ENCODE measurements around the gene TADA2A. TPM values are rescaled to one million over a fixed set of nuclear protein-coding genes. Genes with fewer than 3 reads are reported as not detected.
"Not testable (repeated sequence)": the region's sequence is repeated elsewhere in the genome, so short reads cannot be mapped to it uniquely, and the experiment has no call there.

Gene TADA2A
- total and polyA plus RNA-seq, 5 experiments from 2014 or later: 6.9 to 32.4 (median 17.4) TPM

DNA sequence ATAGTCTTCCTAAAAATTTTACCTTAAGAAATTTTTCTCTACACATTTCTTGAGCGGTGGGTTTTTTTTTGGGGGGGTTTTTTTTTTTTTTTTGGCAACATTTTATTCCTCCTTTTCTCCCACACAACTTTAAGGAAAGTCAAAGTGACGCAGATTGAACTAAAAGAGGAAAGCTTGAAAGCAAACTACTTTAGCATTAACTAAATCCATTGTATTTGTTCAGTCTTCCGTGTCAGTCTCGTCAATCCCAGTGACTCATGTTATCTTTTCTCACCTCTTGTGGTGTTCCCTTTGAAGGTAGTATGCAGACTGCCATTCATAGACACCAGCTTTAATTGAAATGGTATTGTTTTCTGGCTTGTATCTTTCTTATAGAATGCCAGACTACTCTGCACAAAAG lies 39.3 kb downstream of the TADA2A start:
- no peak overlapping the region for H3K4me3 Mint-ChIP-seq
- POLR2A ChIA-PET: interaction anchor here (0.7 kb wide), 1 partner anchor 219 kb away, joined by 4 read pairs; no protein-coding TSS in a partner anchor
- ATAC-seq: no peak
- H3K27ac Mint-ChIP-seq: no peak overlapping the region
- DNase-seq: no peak
- H3K27me3 Mint-ChIP-seq: no peaks in the 10 kb centered on the region
- H3K4me1 Mint-ChIP-seq: peaks cover 0 to 2% (median 0%) of the 10 kb centered on the region in 4 donors
- H3K36me3 Mint-ChIP-seq: peaks cover 4 to 93% (median 36%) of the 10 kb centered on the region in 3 donors
- no peaks in the 10 kb centered on the region for H3K9me3 Mint-ChIP-seq

DNA sequence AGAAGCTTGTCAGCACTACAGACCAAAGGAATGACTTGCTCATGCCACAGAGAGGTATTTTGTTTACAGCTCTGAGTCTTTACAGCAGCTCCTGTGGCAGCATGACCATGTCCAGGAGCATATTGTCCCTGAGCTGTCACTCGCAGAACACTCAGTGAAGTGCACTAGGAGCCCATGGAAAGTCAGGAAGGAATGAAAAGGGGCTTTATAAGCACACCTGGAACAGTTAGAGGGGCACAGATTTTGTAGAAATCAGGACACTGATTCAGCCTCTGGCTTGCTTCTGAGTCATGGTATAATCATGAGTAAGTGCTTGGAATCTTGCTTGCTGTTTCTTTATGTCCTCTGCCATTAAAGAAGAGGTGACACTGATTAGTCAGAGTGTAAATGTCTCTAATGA lies 41.0 kb downstream of the TADA2A start:
- peaks cover 0 to 2% (median 0%) of the 10 kb centered on the region in 4 donors for H3K4me1 Mint-ChIP-seq
- H3K27ac Mint-ChIP-seq: peak overlapping the region in 1 of 10 donors; percentile 88
- H3K4me3 Mint-ChIP-seq: no peak overlapping the region
- POLR2A ChIA-PET: no interaction called here
- no peaks in the 10 kb centered on the region for H3K27me3 Mint-ChIP-seq
- ATAC-seq (no peak), DNase-seq (no peak)
- no peaks in the 10 kb centered on the region for H3K9me3 Mint-ChIP-seq
- peaks cover 2 to 88% (median 27%) of the 10 kb centered on the region in 3 donors for H3K36me3 Mint-ChIP-seq

- Mint-ChIP-seq H3K4me1 (no peaks in the 10 kb centered on the region), H3K27me3 (no peaks in the 10 kb centered on the region), H3K36me3 (peaks cover 0 to 72% (median 25%) of the 10 kb centered on the region in 3 donors), H3K4me3 (no peak overlapping the region), H3K27ac (no peak overlapping the region), H3K9me3 (no peaks in the 10 kb centered on the region)
- POLR2A ChIA-PET: no interaction called here
- DNase-seq: no peak
- ATAC-seq: no peak
Observed at GRCh38 chr17:37450112-37450511, 43.4 kb downstream of the TADA2A start.

- POLR2A ChIA-PET, H3K27me3 Mint-ChIP-seq, H3K4me3 Mint-ChIP-seq: not testable (repeated sequence)
Observed at GRCh38 chr17:37457801-37458200, 51.1 kb downstream of the TADA2A start.

DNA sequence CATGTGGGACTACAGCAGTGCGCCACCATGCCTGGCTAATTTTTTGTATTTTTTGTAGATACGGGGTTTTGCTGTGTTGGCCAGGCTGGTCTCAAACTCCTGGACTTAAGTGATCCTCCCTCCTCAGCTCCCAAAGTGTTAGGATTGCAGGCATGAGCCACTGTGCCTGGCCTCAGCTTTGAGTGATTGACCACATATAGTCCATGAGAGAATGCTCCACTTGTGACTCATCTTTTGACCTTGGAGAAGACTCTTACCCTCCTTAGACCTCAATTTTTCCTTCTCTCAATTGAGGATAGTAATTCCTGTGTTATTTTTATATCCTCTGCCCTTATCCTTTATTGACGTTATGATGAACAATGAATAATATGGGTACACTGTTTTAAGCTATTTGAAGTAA lies 52.1 kb downstream of the TADA2A start:
- Mint-ChIP-seq H3K27ac (no peak overlapping the region), H3K9me3 (no peaks in the 10 kb centered on the region), H3K36me3 (peaks cover 0 to 44% (median 4%) of the 10 kb centered on the region in 3 donors), H3K4me1 (no peaks in the 10 kb centered on the region), H3K27me3 (no peaks in the 10 kb centered on the region), H3K4me3 (no peak overlapping the region)
- POLR2A ChIA-PET: no interaction called here
- DNase-seq (no peak), ATAC-seq (no peak)

More at GRCh38 chr17:37457801-37458200, 51.1 kb downstream of the TADA2A start:
- peaks cover 0 to 46% (median 5%) of the 10 kb centered on the region in 3 donors for H3K36me3 Mint-ChIP-seq
- H3K27ac Mint-ChIP-seq, ATAC-seq, H3K4me1 Mint-ChIP-seq, H3K9me3 Mint-ChIP-seq, DNase-seq: not testable (repeated sequence)

GRCh38 chr17:37461668-37462067 lies 55.0 kb downstream of the TADA2A start:
- POLR2A ChIA-PET: no interaction called here
- H3K9me3 Mint-ChIP-seq: no peaks in the 10 kb centered on the region
- H3K27me3 Mint-ChIP-seq: no peaks in the 10 kb centered on the region
- H3K36me3 Mint-ChIP-seq: peaks cover 0 to 63% (median 13%) of the 10 kb centered on the region in 3 donors
- DNase-seq (no peak), ATAC-seq (no peak)
- no peak overlapping the region for H3K27ac Mint-ChIP-seq
- peaks cover 0 to 4% (median 0%) of the 10 kb centered on the region in 4 donors for H3K4me1 Mint-ChIP-seq
- no peak overlapping the region for H3K4me3 Mint-ChIP-seq

GRCh38 chr17:37462492-37462891 lies 55.8 kb downstream of the TADA2A start:
- Mint-ChIP-seq H3K36me3 (peaks cover 0 to 71% (median 17%) of the 10 kb centered on the region in 3 donors), H3K27me3 (no peaks in the 10 kb centered on the region), H3K27ac (no peak overlapping the region), H3K9me3 (no peaks in the 10 kb centered on the region), H3K4me1 (peaks cover 0 to 5% (median 0%) of the 10 kb centered on the region in 4 donors), H3K4me3 (no peak overlapping the region)
- ATAC-seq (no peak), DNase-seq (no peak)
- POLR2A ChIA-PET: no interaction called here

- H3K4me3 Mint-ChIP-seq: no peak overlapping the region
- no peak for ATAC-seq
- POLR2A ChIA-PET: no interaction called here
- H3K9me3 Mint-ChIP-seq: no peaks in the 10 kb centered on the region
- H3K27ac Mint-ChIP-seq: no peak overlapping the region
- no peaks in the 10 kb centered on the region for H3K27me3 Mint-ChIP-seq
- H3K4me1 Mint-ChIP-seq: peaks cover 0 to 5% (median 0%) of the 10 kb centered on the region in 4 donors
- DNase-seq: no peak
- H3K36me3 Mint-ChIP-seq: peaks cover 0 to 73% (median 17%) of the 10 kb centered on the region in 3 donors
Observed at GRCh38 chr17:37463039-37463438, 56.4 kb downstream of the TADA2A start.

- H3K4me3 Mint-ChIP-seq: no peak overlapping the region
- H3K9me3 Mint-ChIP-seq: no peaks in the 10 kb centered on the region
- no peak for DNase-seq
- H3K4me1 Mint-ChIP-seq: peaks cover 0 to 5% (median under 1%) of the 10 kb centered on the region in 4 donors
- POLR2A ChIA-PET: no interaction called here
- no peak for ATAC-seq
- peaks cover 0 to 81% (median 21%) of the 10 kb centered on the region in 3 donors for H3K36me3 Mint-ChIP-seq
- H3K27me3 Mint-ChIP-seq: no peaks in the 10 kb centered on the region
- no peak overlapping the region for H3K27ac Mint-ChIP-seq
Observed at GRCh38 chr17:37465069-37465616, 58.5 kb downstream of the TADA2A start.

DNA sequence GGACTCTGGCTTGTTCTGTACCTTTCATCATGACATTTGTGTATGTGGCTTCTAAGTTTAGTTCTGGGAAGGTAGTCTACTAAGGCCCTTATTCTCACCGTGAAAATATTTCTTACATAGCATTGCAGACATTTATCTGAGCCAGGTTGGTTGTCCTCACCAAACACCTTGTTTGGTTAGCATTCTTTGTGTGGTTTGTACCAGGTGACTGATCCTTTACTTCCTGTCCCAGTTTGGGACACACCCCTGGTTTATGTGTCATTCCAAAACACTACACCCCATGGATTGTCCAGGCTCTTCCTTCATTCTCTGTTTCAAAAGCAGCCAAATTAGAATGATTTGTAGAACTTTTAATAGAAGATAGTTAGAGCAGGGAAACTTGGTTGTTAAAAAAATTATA lies 59.8 kb downstream of the TADA2A start:
- H3K36me3 Mint-ChIP-seq: peaks cover 7 to 82% (median 27%) of the 10 kb centered on the region in 3 donors
- DNase-seq (no peak), ATAC-seq (no peak)
- H3K27ac Mint-ChIP-seq: no peak overlapping the region
- H3K4me3 Mint-ChIP-seq: no peak overlapping the region
- H3K9me3 Mint-ChIP-seq: no peaks in the 10 kb centered on the region
- POLR2A ChIA-PET: no interaction called here
- H3K4me1 Mint-ChIP-seq: peaks cover 0 to 5% (median under 1%) of the 10 kb centered on the region in 4 donors
- no peaks in the 10 kb centered on the region for H3K27me3 Mint-ChIP-seq

- H3K27me3 Mint-ChIP-seq: no peaks in the 10 kb centered on the region
- H3K27ac Mint-ChIP-seq: peak overlapping the region in 1 of 10 donors; percentile 38
- peaks cover 7 to 87% (median 31%) of the 10 kb centered on the region in 3 donors for H3K36me3 Mint-ChIP-seq
- POLR2A ChIA-PET: no interaction called here
- no peaks in the 10 kb centered on the region for H3K9me3 Mint-ChIP-seq
- ATAC-seq (no peak), DNase-seq (no peak)
- H3K4me1 Mint-ChIP-seq: peaks cover 0 to 5% (median under 1%) of the 10 kb centered on the region in 4 donors
- H3K4me3 Mint-ChIP-seq: no peak overlapping the region
Observed at GRCh38 chr17:37470181-37470580, 63.5 kb downstream of the TADA2A start.

DNA sequence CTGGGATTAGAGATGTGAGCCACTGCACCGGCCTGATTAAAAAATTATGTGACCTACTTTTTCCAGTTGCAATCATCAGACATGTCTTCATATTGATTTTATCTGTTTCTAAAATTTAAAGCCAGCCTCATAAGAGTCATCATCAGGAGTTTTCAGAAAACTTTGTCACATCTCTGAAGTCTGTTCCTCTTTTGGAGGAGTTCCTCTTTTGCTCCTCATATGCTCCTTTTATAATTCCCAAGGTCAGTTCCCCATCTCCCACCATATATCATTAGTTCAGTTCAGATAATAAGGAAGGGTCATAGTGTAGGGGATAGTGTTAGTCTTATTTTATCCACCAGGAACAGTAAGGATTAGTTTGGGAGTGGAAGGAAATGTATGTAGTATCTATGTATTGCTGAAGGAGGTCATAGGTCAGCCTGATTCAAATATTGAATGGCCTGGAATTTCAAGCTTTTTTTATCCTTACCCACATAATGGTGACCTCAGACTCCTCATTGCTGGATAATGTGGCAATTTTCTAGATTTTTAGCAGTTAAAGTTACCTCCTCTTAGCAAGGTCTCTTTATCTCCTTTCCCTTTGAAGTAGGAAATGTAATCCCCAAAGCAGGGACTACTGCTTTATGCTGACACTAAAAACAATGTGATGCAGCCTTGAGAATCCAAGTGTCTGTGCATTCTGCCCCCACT lies 69.2 kb downstream of the TADA2A start:
- Mint-ChIP-seq H3K27me3 (no peaks in the 10 kb centered on the region), H3K27ac (peak overlapping the region in 1 of 10 donors; percentile 30), H3K4me1 (no peaks in the 10 kb centered on the region), H3K36me3 (peaks cover 4 to 84% (median 17%) of the 10 kb centered on the region in 3 donors), H3K9me3 (no peaks in the 10 kb centered on the region), H3K4me3 (no peak overlapping the region)
- DNase-seq (no peak), ATAC-seq (no peak)
- POLR2A ChIA-PET: no interaction called here

DNA sequence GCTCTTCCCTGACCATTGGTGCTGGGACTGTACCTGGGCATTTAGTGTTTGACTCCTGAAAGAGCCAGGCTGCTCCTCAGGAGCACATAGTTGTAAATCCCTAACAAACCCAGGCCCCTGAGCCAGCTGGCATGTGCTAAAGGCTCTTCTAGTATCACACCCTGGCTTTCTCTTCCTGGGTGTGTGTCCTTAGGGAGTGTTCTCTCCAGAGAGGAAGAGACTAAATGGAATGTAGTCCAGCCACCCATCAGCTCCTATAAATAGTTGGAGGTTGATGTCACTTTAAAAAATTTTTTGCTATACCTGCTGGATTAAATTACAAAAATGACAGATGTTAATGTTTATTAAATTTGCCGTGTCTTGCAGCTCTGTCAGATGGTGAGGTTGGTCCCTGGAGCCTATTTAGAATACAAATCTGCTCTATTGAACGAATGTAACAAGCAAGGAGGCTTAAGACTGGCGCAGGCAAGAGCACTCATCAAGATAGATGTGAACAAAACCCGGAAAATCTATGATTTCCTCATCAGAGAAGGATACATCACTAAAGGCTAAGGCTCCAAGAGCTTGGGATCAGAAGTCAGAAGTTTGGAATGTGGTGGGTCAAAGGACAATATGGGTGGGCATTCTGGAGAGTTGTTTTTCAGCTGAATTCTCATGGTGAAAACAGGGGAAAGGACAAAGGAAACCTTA lies 69.9 kb downstream of the TADA2A start:
- H3K9me3 Mint-ChIP-seq: no peaks in the 10 kb centered on the region
- POLR2A ChIA-PET: interaction anchor here (1.9 kb wide), 1 partner anchor 13 kb away, joined by 7 read pairs; the partner anchor contains the start of gene DUSP14
- no peak for ATAC-seq
- no peak for DNase-seq
- no peak overlapping the region for H3K4me3 Mint-ChIP-seq
- H3K4me1 Mint-ChIP-seq: no peaks in the 10 kb centered on the region
- H3K27me3 Mint-ChIP-seq: no peaks in the 10 kb centered on the region
- H3K36me3 Mint-ChIP-seq: peaks cover 0 to 79% (median 13%) of the 10 kb centered on the region in 3 donors
- H3K27ac Mint-ChIP-seq: peak overlapping the region in 1 of 10 donors; percentile 35

Measured in naive thymus-derived CD8-positive, alpha-beta T cell (primary cell).